ENCODE measurements around the gene PRKCB.
A peak's percentile ranks its signal among the peaks of the same experiment; 100 is the strongest.
"Not testable (repeated sequence)": the region's sequence is repeated elsewhere in the genome, so short reads cannot be mapped to it uniquely, and the experiment has no call there.

Gene PRKCB

DNA sequence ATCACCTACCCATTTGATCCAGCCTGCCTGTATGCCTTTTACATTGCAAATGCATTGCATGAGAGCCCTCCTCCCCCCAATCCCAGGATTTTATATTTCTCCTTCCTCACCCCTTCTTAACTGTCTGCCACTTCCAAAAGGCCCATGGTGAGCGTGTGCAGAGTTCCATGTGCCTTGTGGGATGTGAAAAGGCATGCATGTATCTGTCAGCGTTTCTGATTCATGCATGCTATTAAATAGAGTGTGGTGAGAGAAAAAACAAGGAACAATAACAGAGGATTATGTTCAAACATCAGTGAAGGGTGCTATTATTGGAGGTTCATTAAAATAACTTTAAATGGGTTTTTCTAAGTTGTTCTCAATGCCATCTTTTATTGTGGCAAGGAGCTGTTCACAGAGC, 359.4 kb downstream of the PRKCB start:
- no peak for DNase-seq

GRCh38 chr16:24198807-24199533, 363.2 kb downstream of the PRKCB start:
- DNase-seq: no peak

- no peak for DNase-seq
Observed at GRCh38 chr16:24203675-24204074, 367.9 kb downstream of the PRKCB start.

DNA sequence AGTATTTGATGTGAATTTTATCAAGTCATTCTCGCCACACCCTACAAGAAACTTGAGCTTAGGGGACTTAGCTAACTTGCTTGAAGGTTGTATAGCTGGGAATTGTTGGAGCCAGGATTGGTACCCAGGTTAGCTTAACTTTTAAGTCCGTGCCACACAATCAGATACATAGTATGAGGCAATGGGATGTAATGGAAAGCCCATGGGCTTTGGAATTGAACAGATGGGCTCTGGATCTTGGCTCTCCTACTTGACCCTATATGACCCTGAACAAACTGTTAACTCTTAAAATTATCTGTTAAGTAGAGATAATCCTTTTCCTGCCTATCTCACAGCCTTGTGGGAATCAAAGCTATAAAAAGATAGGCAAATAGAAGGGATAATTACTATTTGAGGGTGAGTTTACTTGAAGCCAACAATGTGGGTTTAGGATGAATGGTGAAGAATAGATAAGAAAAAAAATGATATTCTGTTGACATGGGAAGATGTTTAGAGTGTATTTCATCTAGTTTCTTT, 368.4 kb downstream of the PRKCB start:
- DNase-seq: no peak

GRCh38 chr16:24206926-24207325, 371.1 kb downstream of the PRKCB start:
- no peak for DNase-seq

DNA sequence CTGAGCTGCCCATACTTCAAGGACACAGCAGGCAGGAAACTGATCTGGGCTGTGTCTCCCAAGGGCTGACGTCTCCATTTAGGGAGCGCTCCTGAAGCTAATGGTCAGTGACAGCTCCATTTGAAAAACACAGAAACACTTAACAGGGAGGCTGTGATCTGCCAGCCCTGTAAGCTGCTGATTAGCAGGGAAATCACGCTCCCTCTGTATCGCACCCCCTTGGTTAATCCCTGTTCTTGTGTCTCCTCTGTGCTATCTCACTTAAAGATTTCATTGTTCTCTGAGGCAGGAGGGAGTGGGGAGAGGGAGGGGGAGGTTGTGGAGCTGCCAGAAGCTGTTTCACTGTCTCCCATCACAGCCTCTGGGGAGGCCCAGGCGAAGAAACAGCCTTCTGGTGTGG, 372.9 kb downstream of the PRKCB start:
- no peak for DNase-seq

- no peak for DNase-seq
Observed at GRCh38 chr16:24214992-24215391, 379.2 kb downstream of the PRKCB start.

DNA sequence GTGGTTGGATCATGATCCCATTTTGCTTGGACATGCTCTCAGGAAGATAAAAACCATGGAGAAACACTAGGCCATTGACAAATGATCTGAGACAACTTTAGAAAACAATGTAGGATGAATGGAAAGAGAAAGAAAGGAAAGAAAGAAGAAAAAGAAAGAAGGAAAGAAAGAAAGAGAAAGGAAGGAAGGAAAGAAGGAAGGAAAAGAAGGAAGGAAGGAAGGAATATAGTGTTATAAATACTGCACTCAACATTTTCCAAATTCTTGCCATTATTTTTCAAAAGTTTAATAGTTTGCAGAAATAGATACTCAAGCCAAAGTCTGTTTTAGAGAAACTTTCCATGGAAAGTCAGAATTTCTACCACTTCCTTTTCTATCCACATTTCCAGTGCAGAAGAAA, 381.2 kb downstream of the PRKCB start:
- no peak for DNase-seq

DNA sequence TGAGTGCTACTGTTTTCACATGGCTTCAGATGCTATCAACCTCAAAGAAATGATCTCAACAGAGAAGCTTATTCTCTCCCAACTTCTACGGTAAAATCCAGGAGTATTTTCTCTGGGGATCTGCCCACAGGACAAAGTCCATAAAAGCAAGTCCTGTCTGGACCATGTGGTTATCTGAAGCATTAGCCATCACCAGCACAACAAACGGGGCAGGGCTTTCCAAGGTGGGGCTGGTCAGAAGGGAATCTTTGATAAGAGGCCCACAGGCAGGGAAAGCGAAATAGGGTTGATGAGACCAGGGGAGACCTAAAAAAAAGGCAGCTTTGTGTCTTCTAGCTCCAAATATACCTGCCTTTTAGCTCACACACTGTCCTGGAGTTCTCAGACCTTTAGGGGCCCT, 381.7 kb downstream of the PRKCB start:
- no peak for DNase-seq

GRCh38 chr16:24218299-24218698, 382.5 kb downstream of the PRKCB start:
- no peak for DNase-seq

- DNase-seq: no peak
Observed at GRCh38 chr16:24221219-24221618, 385.4 kb downstream of the PRKCB start.

GRCh38 chr16:24228514-24228913, 392.7 kb downstream of the PRKCB start:
- DNase-seq: no peak

GRCh38 chr16:24232936-24233335, 397.2 kb downstream of the PRKCB start:
- no peak for DNase-seq

DNA sequence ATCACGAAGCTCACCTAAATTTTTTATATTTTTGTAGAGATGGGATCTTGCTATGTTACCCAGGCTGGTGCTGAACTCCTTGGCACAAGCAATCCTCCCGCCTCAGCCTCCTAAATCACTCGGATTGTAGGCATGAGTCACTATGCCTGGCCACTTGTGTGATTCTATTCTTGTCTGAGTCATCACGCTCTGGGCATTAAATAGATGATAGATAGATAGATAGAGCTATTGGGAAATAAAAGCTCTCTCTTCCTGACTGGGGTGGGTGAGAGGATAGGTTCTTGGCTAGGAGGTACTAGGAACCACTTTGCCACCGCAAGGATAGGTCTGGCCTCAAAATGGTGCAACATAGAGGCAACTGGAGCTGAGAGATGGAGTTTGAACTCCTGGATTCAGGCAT, 399.0 kb downstream of the PRKCB start:
- DNase-seq: no peak

GRCh38 chr16:24235806-24236205, 400.0 kb downstream of the PRKCB start:
- DNase-seq: no peak

GRCh38 chr16:24238846-24239245, 403.1 kb downstream of the PRKCB start:
- not testable (repeated sequence) for DNase-seq

- DNase-seq: no peak
Observed at GRCh38 chr16:24246911-24247607, 411.3 kb downstream of the PRKCB start.

GRCh38 chr16:24253192-24253591, 417.4 kb downstream of the PRKCB start:
- DNase-seq: peak; percentile 14

- DNase-seq: peak; percentile 38
Observed at GRCh38 chr16:24255456-24256371, 419.9 kb downstream of the PRKCB start, which contains the start of gene CACNG3. Gene CACNG3, plus strand, starts transcription at chr16:24256335. Its CDS starts 420 bp downstream, at chr16:24256755.

DNA sequence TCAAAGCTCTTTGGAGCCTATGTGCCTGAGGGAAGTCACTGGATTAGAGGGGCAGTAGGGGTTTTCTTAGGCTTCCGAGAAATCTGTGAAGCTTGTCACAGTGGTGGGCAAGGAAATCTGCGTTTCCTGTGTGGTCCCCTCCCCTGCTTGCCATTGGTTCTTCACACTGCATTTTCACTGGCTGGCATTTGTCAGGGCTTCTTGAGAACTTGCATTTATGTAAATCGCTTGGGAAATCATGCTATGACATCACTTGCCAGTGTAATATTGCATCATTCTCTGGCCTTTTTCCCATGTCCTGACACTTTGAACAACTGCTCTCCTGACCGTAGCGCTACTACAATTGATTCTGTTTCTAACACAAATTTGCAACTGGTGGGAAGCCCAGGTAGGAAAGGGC, 422.2 kb downstream of the PRKCB start:
- no peak for DNase-seq

DNA sequence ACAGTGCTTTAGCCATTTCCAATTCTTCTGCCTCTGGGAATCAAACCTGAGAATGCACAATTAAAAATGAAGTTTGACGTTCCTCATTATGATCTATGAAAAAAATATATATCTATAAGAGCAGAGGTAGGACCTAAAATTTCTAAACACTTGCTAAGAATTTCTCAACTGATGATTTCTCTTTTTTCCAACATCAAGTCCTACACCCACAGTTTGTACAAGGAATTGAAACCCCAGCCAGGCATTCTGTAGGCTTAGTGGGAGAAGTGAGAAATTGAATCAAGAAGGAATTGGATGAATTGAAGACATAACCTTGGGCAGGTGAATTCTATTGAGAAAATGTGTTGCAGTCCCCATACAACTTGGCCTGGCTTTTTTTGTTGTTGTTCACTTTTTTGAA, 423.0 kb downstream of the PRKCB start:
- no peak for DNase-seq

DNA sequence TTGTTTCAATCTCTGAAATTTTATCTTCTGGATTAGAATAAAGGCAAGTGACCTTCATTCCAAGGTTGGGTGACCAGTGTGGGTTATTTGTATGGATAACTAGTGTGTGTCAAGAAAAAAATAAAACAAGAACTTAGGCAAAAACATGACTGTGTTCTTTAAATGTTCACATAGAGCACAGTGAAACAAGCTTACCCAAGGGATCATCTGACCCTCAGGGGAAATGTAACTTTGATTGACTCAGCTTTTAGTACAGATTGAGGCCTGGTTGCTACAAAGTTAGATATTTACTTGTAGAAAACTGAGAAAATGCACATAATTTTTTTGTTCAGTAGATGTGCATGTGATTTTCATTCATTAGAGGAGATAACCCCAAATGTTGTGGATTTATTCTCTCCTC, 427.0 kb downstream of the PRKCB start:
- no peak for DNase-seq
